MCF 10A (cell line): Measurements from ENCODE around the gene PECR. TPM values are rescaled to one million over a fixed set of nuclear protein-coding genes. Genes with fewer than 3 reads are reported as not detected.
"Not testable (repeated sequence)": the region's sequence is repeated elsewhere in the genome, so short reads cannot be mapped to it uniquely, and the experiment has no call there.

ENCODE experiments used
- BruUV-seq: library from RNA; stranded (reverse); fragments of 400-500 nt; replicated peaks from 2 replicates; lab custom pipeline; 2021; lab: Mats Ljungman, UMichigan
- CTCF ChIA-PET: fragments of 300-600 bp; sonication (Branson Sonifier 250); formaldehyde crosslinking; extraction: SDS; loops from one replicate; lab custom pipeline; 2021; ENCODE audit warnings: antibody characterized with exemption, inconsistent platforms; lab: Yijun Ruan, JAX
- POLR2A ChIA-PET: fragments of 300-600, 350-650 bp; sonication (Branson Sonifier 250); formaldehyde crosslinking; extraction: SDS; loops from one replicate; lab custom pipeline; 2020; ENCODE audit warnings: antibody characterized with exemption, inconsistent platforms; lab: Yijun Ruan, JAX
- DNase-seq: peaks from one replicate; pipeline ENCODE4 v3.0.0-alpha.2; 2018; ENCODE audit not compliant: unreplicated experiment
- H3K27ac Mint-ChIP-seq: one replicate; pipeline ENCODE4 v1.8.0; 2022; ENCODE audit warnings: mild to moderate bottlenecking, low read depth, mixed read lengths; ENCODE audit not compliant: unreplicated experiment
- H3K27me3 Mint-ChIP-seq: one replicate; pipeline ENCODE4 v1.8.0; 2022; ENCODE audit warnings: mixed read lengths; ENCODE audit not compliant: insufficient read depth, unreplicated experiment
- H3K36me3 Mint-ChIP-seq: one replicate; pipeline ENCODE4 v1.8.0; 2022; ENCODE audit warnings: mild to moderate bottlenecking, moderate library complexity, mixed read lengths; ENCODE audit not compliant: insufficient read depth, unreplicated experiment
- H3K4me1 Mint-ChIP-seq: one replicate; pipeline ENCODE4 v1.8.0; 2022; ENCODE audit warnings: mixed read lengths; ENCODE audit not compliant: insufficient read depth, unreplicated experiment
- H3K4me3 Mint-ChIP-seq: one replicate; pipeline ENCODE4 v1.8.0; 2022; ENCODE audit warnings: mild to moderate bottlenecking, moderate library complexity, mixed read lengths; ENCODE audit not compliant: unreplicated experiment
- H3K9me3 Mint-ChIP-seq: one replicate; pipeline ENCODE4 v1.8.0; 2022; ENCODE audit warnings: mixed read lengths; ENCODE audit not compliant: unreplicated experiment
- intact Hi-C: fragments of 100-400 bp; cut with micrococcal nuclease; formaldehyde crosslinking; loops from 2 replicates; pipeline ENCODE4 v1.14.1; 2022
- total RNA-seq: library from RNA; stranded (reverse); gene quantifications from 2 replicates; pipeline ENCODE4 v1.2.3, GENCODE V29; 2022
- TF ChIP-seq, protein P1 (sequence below): fragments of 200-600 bp; IDR thresholded peaks from one replicate; pipeline ENCODE4 v1.8.0; 2022; ENCODE audit warnings: antibody characterized with exemption, mild to moderate bottlenecking; ENCODE audit not compliant: unreplicated experiment

PECR gene
- total RNA-seq, 1 experiment from 2014 or later: 8.3 TPM

DNA sequence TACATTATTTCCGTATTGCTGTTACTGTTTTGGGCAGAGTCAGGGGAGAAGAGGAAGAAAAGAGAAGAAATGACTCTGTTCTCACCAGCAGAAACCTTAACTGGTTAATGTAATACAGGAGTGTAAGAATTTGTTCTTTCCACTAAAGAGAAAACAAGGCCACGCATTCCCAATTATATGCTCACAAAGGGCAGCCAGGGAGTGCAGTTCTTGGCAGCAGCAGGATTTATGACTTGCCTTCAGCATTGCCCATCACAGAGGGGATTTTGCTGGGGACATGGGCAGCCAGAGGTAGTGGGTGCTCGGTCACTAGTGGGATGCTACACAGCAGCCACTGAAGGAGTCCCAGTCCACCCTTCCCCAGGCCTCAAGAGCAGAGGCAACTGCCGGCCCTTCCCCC is 86.7 kb downstream of the PECR start:
- peaks cover 17% of the 10 kb centered on the region for H3K9me3 Mint-ChIP-seq
- H3K4me3 Mint-ChIP-seq: no peak overlapping the region
- BruUV-seq: no TSS peak
- CTCF ChIA-PET: interaction anchor here (0.6 kb wide), 1 partner anchor 1623 kb away, joined by 4 read pairs; no protein-coding TSS in a partner anchor
- TF ChIP-seq, protein P1, sequence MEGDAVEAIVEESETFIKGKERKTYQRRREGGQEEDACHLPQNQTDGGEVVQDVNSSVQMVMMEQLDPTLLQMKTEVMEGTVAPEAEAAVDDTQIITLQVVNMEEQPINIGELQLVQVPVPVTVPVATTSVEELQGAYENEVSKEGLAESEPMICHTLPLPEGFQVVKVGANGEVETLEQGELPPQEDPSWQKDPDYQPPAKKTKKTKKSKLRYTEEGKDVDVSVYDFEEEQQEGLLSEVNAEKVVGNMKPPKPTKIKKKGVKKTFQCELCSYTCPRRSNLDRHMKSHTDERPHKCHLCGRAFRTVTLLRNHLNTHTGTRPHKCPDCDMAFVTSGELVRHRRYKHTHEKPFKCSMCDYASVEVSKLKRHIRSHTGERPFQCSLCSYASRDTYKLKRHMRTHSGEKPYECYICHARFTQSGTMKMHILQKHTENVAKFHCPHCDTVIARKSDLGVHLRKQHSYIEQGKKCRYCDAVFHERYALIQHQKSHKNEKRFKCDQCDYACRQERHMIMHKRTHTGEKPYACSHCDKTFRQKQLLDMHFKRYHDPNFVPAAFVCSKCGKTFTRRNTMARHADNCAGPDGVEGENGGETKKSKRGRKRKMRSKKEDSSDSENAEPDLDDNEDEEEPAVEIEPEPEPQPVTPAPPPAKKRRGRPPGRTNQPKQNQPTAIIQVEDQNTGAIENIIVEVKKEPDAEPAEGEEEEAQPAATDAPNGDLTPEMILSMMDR: no peak
- no peaks in the 10 kb centered on the region for H3K27me3 Mint-ChIP-seq
- no peak for DNase-seq
- POLR2A ChIA-PET: no interaction called here
- H3K36me3 Mint-ChIP-seq: peaks cover 6% of the 10 kb centered on the region
- intact Hi-C loops: no loop called here
- no peaks in the 10 kb centered on the region for H3K4me1 Mint-ChIP-seq
- H3K27ac Mint-ChIP-seq: no peak overlapping the region

DNA sequence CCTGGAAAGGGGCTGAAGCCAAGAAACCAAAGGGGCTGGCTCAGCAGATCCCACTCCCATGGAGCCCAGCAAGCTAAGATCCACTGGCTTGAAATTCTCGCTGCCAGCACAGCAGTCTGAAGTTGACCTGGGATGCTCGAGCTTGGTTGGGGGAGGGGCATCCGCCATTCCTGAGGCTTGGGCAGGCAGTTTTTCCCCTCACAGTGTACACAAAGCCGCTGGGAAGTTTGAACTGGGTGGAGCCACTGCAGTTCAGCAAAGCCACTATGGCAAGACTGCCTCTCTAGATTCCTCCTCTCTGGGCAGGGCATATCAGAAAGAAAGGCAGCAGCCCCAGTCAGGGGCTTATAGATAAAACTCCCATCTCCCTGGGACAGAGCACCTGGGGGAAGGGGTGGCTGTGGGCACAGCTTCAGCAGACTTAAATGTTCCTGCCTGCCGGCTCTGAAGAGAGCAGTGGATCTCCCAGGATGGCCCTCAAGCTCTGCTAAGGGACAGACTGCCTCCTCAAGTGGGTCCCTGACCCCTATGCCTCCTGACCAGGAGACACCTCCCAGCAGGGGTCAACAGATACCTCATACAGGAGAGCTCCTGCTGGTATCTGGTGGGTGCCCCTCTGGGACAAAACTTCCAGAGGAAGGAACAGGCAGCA is 92.9 kb downstream of the PECR start:
- H3K27me3 Mint-ChIP-seq, H3K4me3 Mint-ChIP-seq, intact Hi-C loops, POLR2A ChIA-PET, H3K27ac Mint-ChIP-seq, H3K4me1 Mint-ChIP-seq, H3K36me3 Mint-ChIP-seq, DNase-seq, BruUV-seq: not testable (repeated sequence)
- CTCF ChIA-PET: interaction anchor here (1.3 to 1.4 kb wide), 2 partner anchors 25 to 39 kb away, joined by 3 to 4 read pairs; no protein-coding TSS in a partner anchor
- H3K9me3 Mint-ChIP-seq: peaks cover 25% of the 10 kb centered on the region

Other genes with a start within 250 kb of the PECR start
- gene MREG, start 68.3 kb downstream of the PECR start, total RNA-seq: 6.8 and 10.4 TPM in 2 replicates
- gene TMEM169, start 110 bp upstream of the PECR start, total RNA-seq: 0.25 and 0.35 TPM in 2 replicates
- 159 and 198 TPM in 2 replicates for gene XRCC5, start 27.5 kb upstream of the PECR start, total RNA-seq